Immature natural killer cell (primary cell): ENCODE measurements around the gene VWCE. TPM values are rescaled to one million over a fixed set of nuclear protein-coding genes. Genes with fewer than 3 reads are reported as not detected.

Source experiments
- DNase-seq, 3 donors: peaks; one replicate each; pipeline ENCODE4 v3.0.0; 2022; ENCODE audit warnings: mixed read lengths in 1 of 3
- H3K27ac Mint-ChIP-seq, 6 donors: one replicate each; pipeline ENCODE4 v1.8.0; 2020; ENCODE audit warnings: mixed read lengths in 6 of 6, mild to moderate bottlenecking in 5 of 6, inconsistent platforms in 4 of 6, moderate library complexity in 3 of 6
- H3K27me3 Mint-ChIP-seq, 3 donors: one replicate each; pipeline ENCODE4 v1.8.0; 2020 to 2021; ENCODE audit warnings: low read depth in 3 of 3, mild to moderate bottlenecking in 3 of 3, mixed read lengths in 3 of 3, moderate library complexity in 3 of 3, inconsistent platforms in 1 of 3
- H3K36me3 Mint-ChIP-seq, 3 donors: one replicate each; pipeline ENCODE4 v1.8.0; 2020; ENCODE audit warnings: mixed read lengths in 3 of 3, inconsistent platforms in 2 of 3, mild to moderate bottlenecking in 2 of 3
- H3K4me1 Mint-ChIP-seq, 2 donors: one replicate each; pipeline ENCODE4 v1.8.0; 2020; ENCODE audit warnings: inconsistent platforms in 2 of 2, mild to moderate bottlenecking in 2 of 2, mixed read lengths in 2 of 2, moderate library complexity in 1 of 2
- H3K4me3 Mint-ChIP-seq, 5 donors: one replicate each; pipeline ENCODE4 v1.8.0; 2020; ENCODE audit warnings: mild to moderate bottlenecking in 5 of 5, mixed read lengths in 5 of 5, inconsistent platforms in 3 of 5, moderate library complexity in 3 of 5
- H3K9me3 Mint-ChIP-seq, 6 donors: one replicate each; pipeline ENCODE4 v1.8.0; 2020; ENCODE audit warnings: mild to moderate bottlenecking in 6 of 6, mixed read lengths in 6 of 6, inconsistent platforms in 4 of 6, moderate library complexity in 3 of 6
- polyA plus RNA-seq, 3 donors: library from polyadenylated mRNA; unstranded; fragments of 300-500 nt; fragmentation: Illumina TruSeq; gene quantifications; one replicate each; pipeline ENCODE4 v1.2.3, GENCODE V29; 2021

Gene VWCE
- polyA plus RNA-seq, 3 donors from 2014 or later = not detected

DNA sequence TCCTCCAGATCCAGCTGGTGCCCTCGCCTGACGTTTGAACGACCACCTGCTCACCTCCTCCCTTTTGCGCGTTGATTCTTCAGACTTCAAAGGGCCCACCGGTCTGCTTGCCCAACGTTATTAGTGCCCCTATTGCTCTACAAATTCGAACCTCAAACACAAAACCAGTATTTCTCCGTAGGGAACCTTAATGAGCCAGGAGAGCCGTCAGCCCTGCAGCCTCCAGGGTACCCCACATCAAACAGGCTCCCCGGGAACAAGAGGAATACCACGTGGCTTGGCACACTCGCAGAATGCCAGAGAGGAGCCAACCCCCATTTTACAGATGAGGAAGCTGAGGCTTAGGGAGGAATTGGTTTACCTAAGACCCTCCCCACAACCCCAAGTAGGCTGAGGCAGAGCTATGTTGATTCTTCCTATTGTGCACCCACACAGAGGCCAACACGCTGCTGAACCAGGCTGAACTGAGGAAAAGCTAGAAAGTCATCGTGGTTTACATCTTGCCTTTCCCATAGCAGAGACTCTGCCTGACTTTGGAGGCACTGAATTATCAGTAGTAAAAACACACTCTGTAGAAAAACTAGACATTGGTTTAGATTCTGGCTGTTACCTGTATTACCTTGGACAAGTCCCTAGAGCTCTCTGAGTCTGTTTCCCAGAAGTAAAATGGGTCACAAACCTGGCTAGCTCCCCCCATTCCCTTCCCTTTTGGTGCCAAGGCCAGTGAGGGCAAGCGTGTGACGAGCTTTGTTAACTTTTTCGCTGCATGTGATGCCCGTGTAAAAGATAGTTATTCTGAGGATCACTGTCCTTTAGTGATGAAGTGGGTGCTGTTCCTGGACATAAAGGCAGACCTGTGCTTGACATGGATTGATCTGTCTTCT is 38.7 kb upstream of the VWCE start:
- Mint-ChIP-seq H3K4me3 (peak overlapping the region; percentile 93 to 98 (median 96)), H3K4me1 (peaks cover 41 to 42% of the 10 kb centered on the region in 2 donors), H3K27me3 (peaks cover 0 to 14% (median 12%) of the 10 kb centered on the region in 3 donors), H3K9me3 (no peaks in the 10 kb centered on the region), H3K27ac (peak overlapping the region; percentile 97 to 99 (median 98)), H3K36me3 (peaks cover 0 to 8% (median 0%) of the 10 kb centered on the region in 3 donors)
- DNase-seq = no peak

DNA sequence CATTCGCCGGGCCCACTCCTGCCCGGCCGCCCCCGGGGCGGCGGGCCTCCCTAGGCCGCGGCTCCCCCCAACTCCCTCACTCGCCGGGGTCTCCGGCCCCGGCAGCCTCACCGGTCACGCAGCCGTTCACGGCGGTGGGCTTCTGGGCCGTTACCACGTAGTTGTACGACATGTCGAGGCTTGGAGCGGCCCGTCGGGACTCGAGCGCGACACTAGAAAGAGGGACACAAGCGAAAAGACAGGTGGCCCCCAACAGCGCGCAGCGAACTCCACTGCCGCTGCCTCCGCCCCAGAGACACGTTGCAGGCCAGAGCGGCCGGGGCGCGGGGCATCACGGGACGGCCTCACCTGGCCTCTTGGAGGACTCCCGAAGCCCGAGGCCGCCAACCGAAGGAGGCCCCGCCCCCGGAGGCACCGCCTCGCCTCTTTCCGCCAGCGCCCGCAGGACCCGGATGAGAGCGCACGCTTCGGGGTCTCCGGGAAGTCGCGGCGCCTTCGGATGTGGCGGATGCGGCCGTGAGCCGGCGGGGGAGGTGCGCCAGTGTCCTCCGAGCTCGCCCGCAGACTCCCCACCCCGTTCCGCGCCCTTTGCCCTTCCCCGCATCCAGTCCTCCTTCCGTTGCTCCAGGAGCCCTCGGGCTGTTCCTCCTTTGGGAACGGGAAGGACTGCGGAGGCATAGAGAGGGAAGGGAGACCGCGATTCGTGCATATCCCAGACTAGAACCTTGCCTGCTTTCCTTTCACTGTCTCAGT is 37.9 kb upstream of the VWCE start, which contains the start of the genes DDB1 and TKFC:
Gene DDB1, minus strand, starts transcription at position 309 of the 753 bp plus-strand sequence. Its CDS starts 137 bp downstream, at position 172.
Gene TKFC, plus strand, starts transcription at position 432 of the 753 bp plus-strand sequence. CDS start 1,501 bp downstream, outside the sequence.
- peaks cover 0 to 12% (median 5%) of the 10 kb centered on the region in 3 donors for H3K36me3 Mint-ChIP-seq
- H3K27ac Mint-ChIP-seq = peak within 1 kb of the TSS; percentile 97 to 99 (median 98)
- H3K4me1 Mint-ChIP-seq = peaks cover 45 to 48% of the 10 kb centered on the region in 2 donors
- peaks cover 0 to 14% (median 12%) of the 10 kb centered on the region in 3 donors for H3K27me3 Mint-ChIP-seq
- H3K4me3 Mint-ChIP-seq = peak within 1 kb of the TSS; percentile 93 to 98 (median 96)
- DNase-seq = peak; percentile 97 to 98 (median 97)
- no peaks in the 10 kb centered on the region for H3K9me3 Mint-ChIP-seq

- no peak for DNase-seq
Measured at GRCh38 chr11:61332281-61332796, 37.2 kb upstream of the VWCE start.

DNA sequence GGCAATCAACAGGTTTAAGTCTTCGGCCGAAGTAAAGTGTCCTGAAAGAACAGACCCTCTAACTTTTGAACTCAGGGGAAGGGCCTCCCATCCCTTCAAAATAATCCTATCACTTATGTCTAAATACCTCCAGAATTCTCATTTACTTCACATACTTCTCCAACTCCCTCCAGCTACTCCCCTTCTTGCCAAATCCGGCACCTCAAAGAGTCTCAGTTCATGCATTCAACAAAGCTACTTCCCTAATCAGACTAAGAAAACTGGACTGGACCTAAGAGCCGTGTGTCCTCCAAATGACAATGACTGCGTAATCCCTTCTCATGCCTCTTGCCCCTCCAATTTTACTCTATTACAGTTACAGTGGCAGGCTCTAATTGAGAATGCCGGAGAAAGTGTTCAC is 36.5 kb upstream of the VWCE start:
- H3K9me3 Mint-ChIP-seq = no peaks in the 10 kb centered on the region
- H3K36me3 Mint-ChIP-seq = peaks cover 0 to 17% (median 11%) of the 10 kb centered on the region in 3 donors
- H3K4me3 Mint-ChIP-seq = peak overlapping the region; percentile 93 to 98 (median 96)
- peaks cover 47 to 55% of the 10 kb centered on the region in 2 donors for H3K4me1 Mint-ChIP-seq
- no peak for DNase-seq
- peaks cover 0 to 14% (median 12%) of the 10 kb centered on the region in 3 donors for H3K27me3 Mint-ChIP-seq
- peak overlapping the region; percentile 89 to 98 (median 96) for H3K27ac Mint-ChIP-seq

More at GRCh38 chr11:61332281-61332796, 37.2 kb upstream of the VWCE start:
- Mint-ChIP-seq H3K36me3 (peaks cover 0 to 17% (median 11%) of the 10 kb centered on the region in 3 donors), H3K27me3 (peaks cover 0 to 14% (median 12%) of the 10 kb centered on the region in 3 donors), H3K27ac (peak overlapping the region; percentile 89 to 98 (median 96)), H3K9me3 (no peaks in the 10 kb centered on the region), H3K4me3 (peak overlapping the region; percentile 93 to 98 (median 96)), H3K4me1 (peaks cover 47 to 54% of the 10 kb centered on the region in 2 donors)

DNA sequence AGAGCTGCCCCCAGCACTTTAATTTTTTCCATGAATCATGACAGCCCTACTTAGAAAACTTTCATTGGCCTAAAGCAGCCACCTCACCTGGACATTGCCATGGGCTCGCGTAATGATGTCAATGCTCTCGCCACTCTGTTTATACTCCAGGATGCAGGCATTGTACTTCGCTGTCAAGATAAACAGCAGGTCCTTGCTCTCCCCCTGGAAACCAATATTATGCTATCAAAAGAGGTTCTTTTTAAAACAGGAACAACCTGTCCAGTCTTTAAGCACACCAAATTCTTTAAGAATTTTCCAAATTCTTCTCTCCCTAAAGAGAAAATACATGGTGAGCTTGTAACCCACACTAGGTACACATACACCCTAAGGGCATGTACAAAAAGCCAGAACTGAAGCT is 34.8 kb upstream of the VWCE start:
- Mint-ChIP-seq H3K9me3 (no peaks in the 10 kb centered on the region), H3K27me3 (peaks cover 0 to 14% (median 12%) of the 10 kb centered on the region in 3 donors), H3K27ac (peak overlapping the region in 3 of 6 donors; percentile 21 to 77 (median 25)), H3K36me3 (peaks cover 4 to 25% (median 21%) of the 10 kb centered on the region in 3 donors), H3K4me1 (peaks cover 43 to 55% of the 10 kb centered on the region in 2 donors), H3K4me3 (no peak overlapping the region)
- DNase-seq = no peak

DNA sequence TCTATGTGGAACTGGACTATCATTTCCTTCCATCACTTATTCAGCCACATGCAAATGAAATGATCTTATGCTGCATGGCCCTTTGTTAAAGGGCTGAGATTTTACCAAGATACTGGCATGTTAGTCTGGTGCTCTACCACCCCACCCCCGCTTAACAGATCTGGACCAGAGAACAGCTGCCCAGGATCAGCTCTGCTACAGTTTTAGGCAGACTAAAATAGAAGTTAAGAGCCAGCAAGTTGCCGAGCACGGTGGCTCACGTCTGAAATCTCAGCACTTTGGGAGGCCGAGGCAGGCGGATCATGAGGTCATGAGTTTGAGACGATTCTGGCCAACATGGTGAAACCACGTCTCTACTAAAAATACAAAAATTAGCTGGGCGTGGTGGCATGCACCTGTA is 33.2 kb upstream of the VWCE start:
- DNase-seq = no peak
- no peak overlapping the region for H3K4me3 Mint-ChIP-seq
- H3K36me3 Mint-ChIP-seq = peaks cover 7 to 37% (median 32%) of the 10 kb centered on the region in 3 donors
- no peaks in the 10 kb centered on the region for H3K9me3 Mint-ChIP-seq
- H3K27me3 Mint-ChIP-seq = peaks cover 0 to 9% (median 8%) of the 10 kb centered on the region in 3 donors
- no peak overlapping the region for H3K27ac Mint-ChIP-seq
- H3K4me1 Mint-ChIP-seq = peaks cover 38 to 45% of the 10 kb centered on the region in 2 donors

DNA sequence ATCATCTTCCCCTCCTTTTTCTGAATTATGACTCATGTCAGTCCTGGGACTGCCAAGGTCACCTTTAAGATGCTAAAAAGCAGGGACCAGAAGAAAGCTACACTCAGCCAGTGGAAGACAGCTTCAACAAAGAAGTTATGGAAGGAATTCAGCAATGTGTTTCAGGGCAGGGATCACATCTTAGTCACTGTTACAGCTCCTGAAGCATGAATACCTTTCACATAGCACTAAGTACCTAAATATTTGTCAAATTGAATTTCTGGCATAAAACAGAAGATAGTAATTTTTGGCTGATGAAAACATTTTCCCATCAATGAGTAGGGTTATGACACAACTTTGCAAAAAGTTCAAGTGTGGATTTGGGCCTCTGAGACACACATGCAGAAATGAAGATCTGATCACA is 32.6 kb upstream of the VWCE start:
- no peak for DNase-seq
- no peaks in the 10 kb centered on the region for H3K9me3 Mint-ChIP-seq
- no peak overlapping the region for H3K4me3 Mint-ChIP-seq
- H3K27me3 Mint-ChIP-seq = peaks cover 0 to 2% (median 2%) of the 10 kb centered on the region in 3 donors
- H3K36me3 Mint-ChIP-seq = peaks cover 9 to 43% (median 36%) of the 10 kb centered on the region in 3 donors
- peaks cover 33 to 41% of the 10 kb centered on the region in 2 donors for H3K4me1 Mint-ChIP-seq
- H3K27ac Mint-ChIP-seq = peak overlapping the region in 1 of 6 donors; percentile 50

DNA sequence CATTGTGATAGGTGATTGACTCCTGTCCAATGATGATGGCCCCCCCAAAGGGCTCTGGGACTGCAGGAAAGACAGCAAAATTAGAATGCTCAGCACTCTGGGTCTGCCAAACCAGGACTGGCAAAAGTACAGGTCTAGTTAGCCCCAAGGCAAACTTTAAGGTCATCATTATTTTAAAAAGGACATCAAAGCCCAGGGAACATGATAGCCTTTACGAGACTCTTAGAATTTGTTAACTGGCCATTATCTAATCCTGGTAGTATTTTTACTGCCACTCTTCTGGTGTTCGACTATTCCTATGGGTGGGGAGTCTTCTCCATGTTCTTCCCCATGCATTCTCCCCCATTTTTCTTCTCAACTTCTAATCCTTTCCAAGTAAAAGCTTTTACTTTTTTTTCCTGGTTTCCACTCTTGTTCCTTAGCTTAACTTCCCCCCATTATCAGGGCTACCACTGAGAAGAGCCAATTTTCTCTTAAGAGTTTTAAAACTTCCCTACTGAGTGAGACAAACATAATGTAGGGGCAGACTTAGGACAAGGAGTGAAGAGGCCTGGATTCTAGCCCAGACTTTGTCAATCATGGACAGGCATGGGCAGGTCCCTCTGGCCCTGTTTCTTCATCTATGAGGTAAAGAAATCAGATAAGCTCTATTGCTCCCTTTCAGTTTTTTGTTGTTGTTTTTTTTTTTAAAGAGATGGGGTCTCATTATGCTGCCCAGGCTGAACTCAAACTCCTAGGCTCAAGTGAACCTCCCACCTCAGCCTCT is 30.7 kb upstream of the VWCE start:
- DNase-seq = no peak
- no peak overlapping the region for H3K4me3 Mint-ChIP-seq
- peaks cover 16 to 23% of the 10 kb centered on the region in 2 donors for H3K4me1 Mint-ChIP-seq
- H3K9me3 Mint-ChIP-seq = no peaks in the 10 kb centered on the region
- peaks cover 18 to 55% (median 47%) of the 10 kb centered on the region in 3 donors for H3K36me3 Mint-ChIP-seq
- peak overlapping the region in 1 of 6 donors; percentile 2 for H3K27ac Mint-ChIP-seq
- peaks cover 0 to 2% (median 0%) of the 10 kb centered on the region in 3 donors for H3K27me3 Mint-ChIP-seq

GRCh38 chr11:61315260-61315659 is 20.1 kb upstream of the VWCE start:
- H3K4me3 Mint-ChIP-seq = no peak overlapping the region
- no peak overlapping the region for H3K27ac Mint-ChIP-seq
- H3K9me3 Mint-ChIP-seq = no peaks in the 10 kb centered on the region
- H3K4me1 Mint-ChIP-seq = no peaks in the 10 kb centered on the region
- peaks cover 0 to 4% (median 0%) of the 10 kb centered on the region in 3 donors for H3K27me3 Mint-ChIP-seq
- DNase-seq = no peak
- H3K36me3 Mint-ChIP-seq = peaks cover 16 to 45% (median 35%) of the 10 kb centered on the region in 3 donors

DNA sequence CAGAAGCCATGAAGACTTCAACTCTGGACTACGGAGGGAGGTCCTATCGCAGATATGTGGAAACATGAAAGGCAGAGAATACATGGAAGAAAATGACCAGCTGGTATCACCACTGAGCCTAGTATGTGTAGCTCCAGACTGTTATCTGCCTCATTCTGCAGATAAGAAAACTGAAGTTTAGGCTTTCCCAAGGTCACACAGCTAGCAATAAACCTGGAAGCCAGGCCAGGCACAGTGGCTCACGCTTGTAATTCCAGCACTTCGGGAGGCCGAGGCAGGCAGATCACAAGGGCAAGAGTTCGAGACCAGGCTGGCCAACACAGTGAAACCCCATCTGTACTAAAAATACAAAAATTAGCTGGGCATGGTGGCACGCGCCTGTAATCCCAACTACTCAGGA is 15.6 kb upstream of the VWCE start:
- H3K4me1 Mint-ChIP-seq = no peaks in the 10 kb centered on the region
- H3K27ac Mint-ChIP-seq = no peak overlapping the region

GRCh38 chr11:61309739-61310138 is 14.6 kb upstream of the VWCE start:
- no peak for DNase-seq
- peaks cover 14 to 31% (median 15%) of the 10 kb centered on the region in 3 donors for H3K36me3 Mint-ChIP-seq
- H3K9me3 Mint-ChIP-seq = no peaks in the 10 kb centered on the region
- no peak overlapping the region for H3K27ac Mint-ChIP-seq
- H3K4me1 Mint-ChIP-seq = no peaks in the 10 kb centered on the region
- no peaks in the 10 kb centered on the region for H3K27me3 Mint-ChIP-seq
- H3K4me3 Mint-ChIP-seq = no peak overlapping the region

More for the DNA sequence above, 15.6 kb upstream of the VWCE start:
- no peaks in the 10 kb centered on the region for H3K27me3 Mint-ChIP-seq
- no peaks in the 10 kb centered on the region for H3K9me3 Mint-ChIP-seq
- DNase-seq = no peak
- peaks cover 12 to 30% (median 19%) of the 10 kb centered on the region in 3 donors for H3K36me3 Mint-ChIP-seq
- no peak overlapping the region for H3K4me3 Mint-ChIP-seq

DNA sequence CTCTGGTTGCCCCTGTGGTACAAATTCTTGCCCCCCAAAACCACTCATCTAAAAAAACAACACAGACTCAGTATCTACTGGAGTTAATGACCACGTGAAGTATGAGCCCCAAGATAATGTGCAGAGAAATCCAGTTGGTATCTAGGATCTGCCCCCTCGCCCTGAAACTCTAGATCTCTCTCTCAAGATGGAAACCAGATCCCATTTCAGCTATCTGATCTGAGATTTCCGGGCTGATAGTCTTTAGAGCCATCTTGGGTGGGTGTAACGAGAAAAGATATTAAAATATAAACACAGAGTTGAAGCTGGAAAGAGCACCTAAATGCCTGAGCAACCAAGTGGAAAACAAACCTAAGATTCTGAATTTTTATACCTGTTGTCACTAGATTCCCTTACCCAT is 14.0 kb upstream of the VWCE start:
- no peaks in the 10 kb centered on the region for H3K4me1 Mint-ChIP-seq
- H3K9me3 Mint-ChIP-seq = no peaks in the 10 kb centered on the region
- no peak for DNase-seq
- H3K27me3 Mint-ChIP-seq = no peaks in the 10 kb centered on the region
- peaks cover 14 to 32% (median 15%) of the 10 kb centered on the region in 3 donors for H3K36me3 Mint-ChIP-seq
- H3K4me3 Mint-ChIP-seq = no peak overlapping the region
- H3K27ac Mint-ChIP-seq = no peak overlapping the region
